HepG2 (cell line): ENCODE data around the gene SLC2A4. TPM values are rescaled to one million over a fixed set of nuclear protein-coding genes. Genes with fewer than 3 reads are reported as not detected.

ENCODE experiments used
- ATRX ChIP-seq: sonication (generic); formaldehyde crosslinking; IDR thresholded peaks from 2 replicates; pipeline ENCODE4 v1.4.0; 2020; ENCODE audit warnings: missing genetic modification reagents, borderline replicate concordance
- DMTF1 ChIP-seq: sonication (generic); formaldehyde crosslinking; IDR thresholded peaks from 2 replicates; pipeline ENCODE4 v1.4.0; 2020; ENCODE audit warnings: mild to moderate bottlenecking, missing genetic modification reagents
- ETS1 ChIP-seq: sonication (generic); formaldehyde crosslinking; IDR thresholded peaks from 2 replicates; pipeline ENCODE4 v1.4.0; 2020; ENCODE audit warnings: missing genetic modification reagents
- FOXO1 ChIP-seq: sonication (generic); formaldehyde crosslinking; IDR thresholded peaks from 2 replicates; pipeline ENCODE4 v1.4.0; 2020; ENCODE audit warnings: missing genetic modification reagents
- GATAD1 ChIP-seq: IDR thresholded peaks from 2 replicates; pipeline ENCODE4 v1.6.1; 2016; ENCODE audit warnings: missing genetic modification reagents, missing compliant biosample characterization
- HMGA1 ChIP-seq: sonication (generic); formaldehyde crosslinking; conservative IDR thresholded peaks from 2 replicates; pipeline ENCODE4 v1.4.0; 2020; ENCODE audit warnings: missing genetic modification reagents
- MAZ ChIP-seq, 2 experiments: sonication (generic) in 1 of 2; formaldehyde crosslinking in 1 of 2; IDR thresholded peaks; 2 replicates each; pipeline versions ENCODE4 v1.5.0 to v1.6.1; 2012 to 2020; ENCODE audit warnings: low read depth in 2 of 2, mild to moderate bottlenecking in 2 of 2, borderline replicate concordance in 1 of 2, improper control_type of control experiment in 1 of 2, low read length in 1 of 2, missing genetic modification reagents in 1 of 2, moderate library complexity in 1 of 2
- MXD4 ChIP-seq: IDR thresholded peaks from 2 replicates; pipeline ENCODE4 v1.6.1; 2016; ENCODE audit warnings: mild to moderate bottlenecking, missing biosample characterization, missing genetic modification reagents
- NR2C2 ChIP-seq: sonication (generic); formaldehyde crosslinking; IDR thresholded peaks from 2 replicates; pipeline ENCODE4 v1.4.0; 2020; ENCODE audit warnings: missing genetic modification reagents, mild to moderate bottlenecking, moderate library complexity, borderline replicate concordance
- POLR2AphosphoS5 ChIP-seq: IDR thresholded peaks from 2 replicates; pipeline ENCODE4 v1.6.1; 2012; ENCODE audit warnings: low read depth, low read length
- PRDM4 ChIP-seq: sonication (generic); formaldehyde crosslinking; IDR thresholded peaks from 2 replicates; pipeline ENCODE4 v1.9.0; 2021; ENCODE audit warnings: missing genetic modification reagents, borderline replicate concordance
- RFXANK ChIP-seq: IDR thresholded peaks from 2 replicates; pipeline ENCODE4 v1.6.1; 2016
- ZBTB7B ChIP-seq: sonication (generic); formaldehyde crosslinking; IDR thresholded peaks from 2 replicates; pipeline ENCODE4 v1.4.0; 2020; ENCODE audit warnings: missing genetic modification reagents
- ZC3H13 ChIP-seq: sonication (generic); formaldehyde crosslinking; IDR thresholded peaks from 2 replicates; pipeline ENCODE4 v1.8.1; 2023; ENCODE audit warnings: mild to moderate bottlenecking, missing genetic modification reagents, moderate library complexity
- ZFP36L1 ChIP-seq: sonication (generic); formaldehyde crosslinking; IDR thresholded peaks from 2 replicates; pipeline ENCODE4 v1.8.0; 2022; ENCODE audit warnings: mild to moderate bottlenecking, missing genetic modification reagents, moderate library complexity
- ZFP41 ChIP-seq: sonication (generic); formaldehyde crosslinking; IDR thresholded peaks from 2 replicates; pipeline ENCODE4 v1.4.0; 2020; ENCODE audit warnings: mild to moderate bottlenecking, missing genetic modification reagents, borderline replicate concordance
- ZFP91 ChIP-seq: sonication (generic); formaldehyde crosslinking; IDR thresholded peaks from 2 replicates; pipeline ENCODE4 v1.9.0; 2022; ENCODE audit warnings: missing genetic modification reagents, mild to moderate bottlenecking, borderline replicate concordance
- ZNF441 ChIP-seq: sonication (generic); formaldehyde crosslinking; IDR thresholded peaks from 2 replicates; pipeline ENCODE4 v1.7.0; 2021; ENCODE audit warnings: missing genetic modification reagents, borderline replicate concordance
- ZNF724P ChIP-seq: sonication (generic); formaldehyde crosslinking; IDR thresholded peaks from 2 replicates; pipeline ENCODE4 v1.8.0; 2022; ENCODE audit warnings: missing genetic modification reagents, borderline replicate concordance
- polyA plus RNA-seq, 8 experiments: library from polyadenylated mRNA; depleted of rRNA in 3 of 8; stranded (reverse) in 7 of 8; unstranded in 1 of 8; fragments of >200 nt; fragmentation: Illumina TruSeq in 4 of 8; extraction: Trizol in 4 of 8; gene quantifications; 2 replicates each; pipeline versions ENCODE4 v1.2.1 to v1.2.3, GENCODE V29; 2011 to 2016; ENCODE audit warnings: low read depth in 4 of 8, missing spikeins in 1 of 8, mixed read lengths in 1 of 8; ENCODE audit not compliant: insufficient read depth in 1 of 8
- total RNA-seq, 5 experiments: library from RNA; depleted of rRNA; stranded (reverse); fragments of >200 nt; fragmentation: Illumina TruSeq; extraction: Trizol; gene quantifications; 2 replicates each; pipeline ENCODE4 v1.2.3, GENCODE V29; 2016; ENCODE audit warnings: low read depth in 1 of 5

SLC2A4 gene
- total and polyA plus RNA-seq, 2 of the 13 experiments (the other 11 are each of a cell fraction or from before 2014, with no cell fraction given) = 4.9 to 5.8 TPM

GRCh38 chr17:7280519-7281073 lies 922 bp upstream of the SLC2A4 start (continued):
- TF ChIP-seq MAZ (IDR thresholded peaks at IDR 0.05; ENCODE audit: borderline replicate concordance, low read depth, low read length) = no peak
- TF ChIP-seq MAZ (CRISPR knock-in tag; IDR thresholded peaks at IDR 0.05; ENCODE audit: low read depth) = peak; percentile 26
- TF ChIP-seq ZNF724P (CRISPR knock-in tag) = peak; percentile 68; the same call in 1 of the 2 replicates
- TF ChIP-seq PRDM4 = no peak
- no peak for TF ChIP-seq ATRX (CRISPR knock-in tag)
- no peak for TF ChIP-seq ZNF441 (CRISPR knock-in tag)
- TF ChIP-seq ZC3H13 (CRISPR knock-in tag) = 0 out of 2 replicates have a peak, but pooled peaks have one; percentile 59
- TF ChIP-seq RFXANK = no peak
- TF ChIP-seq GATAD1 (CRISPR knock-in tag) = peak; percentile 61
- TF ChIP-seq ZFP36L1 (CRISPR knock-in tag) = 0 out of 2 replicates have a peak, but pooled peaks have one; percentile 34
- no peak for TF ChIP-seq DMTF1 (CRISPR knock-in tag)
- no peak; the same call in 1 of the 2 replicates for TF ChIP-seq MXD4 (CRISPR knock-in tag)
- peak; percentile 35; the same call in 1 of the 2 replicates for TF ChIP-seq ZFP41 (CRISPR knock-in tag)
- TF ChIP-seq POLR2AphosphoS5 = no peak
- TF ChIP-seq HMGA1 = no peak
- no peak for TF ChIP-seq NR2C2
- no peak for TF ChIP-seq ETS1 (CRISPR knock-in tag)
- TF ChIP-seq ZBTB7B = no peak
- TF ChIP-seq FOXO1 (CRISPR knock-in tag) = peak; percentile 34; the same call in 1 of the 2 replicates
- TF ChIP-seq ZFP91 (CRISPR knock-in tag) = peak; percentile 95; the same call in 1 of the 2 replicates
